Neural cell (in vitro differentiated cells): ENCODE results near the gene SOCS7. TPM values are rescaled to one million over a fixed set of nuclear protein-coding genes. Genes with fewer than 3 reads are reported as not detected.
"Not testable (repeated sequence)": the region's sequence is repeated elsewhere in the genome, so short reads cannot be mapped to it uniquely, and the experiment has no call there.

Experiments
- H2AFZ ChIP-seq: fragments of 200-600, 300-800 bp; sonication (generic), shearing (Covaris generic); 2 replicates; pipeline ENCODE4 v1.6.0; 2014; ENCODE audit warnings: low read depth, mild to moderate bottlenecking, antibody characterized with exemption, low read length, moderate library complexity
- H3F3A ChIP-seq: fragments of 200-600 bp; shearing (Covaris generic); 2 replicates; pipeline ENCODE4 v1.6.1; 2016; ENCODE audit warnings: mild to moderate bottlenecking, moderate library complexity, mixed read lengths, antibody characterized with exemption, low read length; ENCODE audit not compliant: insufficient read depth, poor library complexity, severe bottlenecking
- H3K27ac ChIP-seq: fragments of 200-600, 300-800 bp; sonication (generic), shearing (Covaris generic); 2 replicates; pipeline ENCODE4 v1.5.1; 2014; ENCODE audit warnings: mild to moderate bottlenecking, low read length, moderate library complexity
- H3K27me3 ChIP-seq: fragments of 300-800, 200-600 bp; sonication (generic), shearing (Covaris generic); 2 replicates; pipeline ENCODE4 v1.6.0; 2014; ENCODE audit warnings: mild to moderate bottlenecking, low read depth, low read length, moderate library complexity; ENCODE audit not compliant: insufficient read depth
- H3K36me3 ChIP-seq: fragments of 300-800, 200-600 bp; sonication (generic), shearing (Covaris generic); 2 replicates; pipeline ENCODE4 v1.5.1; 2014; ENCODE audit warnings: mild to moderate bottlenecking, antibody characterized with exemption, low read length, moderate library complexity; ENCODE audit not compliant: insufficient read depth
- H3K4me2 ChIP-seq: fragments of 300-800, 200-600 bp; sonication (generic), shearing (Covaris generic); 2 replicates; pipeline ENCODE4 v1.6.0; 2014; ENCODE audit warnings: mild to moderate bottlenecking, low read length
- H3K4me3 ChIP-seq: fragments of 300-800, 200-600 bp; sonication (generic), shearing (Covaris generic); 2 replicates; pipeline ENCODE4 v1.5.1; 2014; ENCODE audit warnings: mild to moderate bottlenecking, low read length, moderate library complexity
- H3K79me2 ChIP-seq: fragments of 200-600 bp; shearing (Covaris generic); replicated peaks from 2 replicates; pipeline ENCODE4 v1.6.0; 2014; ENCODE audit warnings: mild to moderate bottlenecking, low read length, moderate library complexity; ENCODE audit not compliant: insufficient read depth
- H3K9ac ChIP-seq: fragments of 300-800, 200-600 bp; sonication (generic), shearing (Covaris generic); 2 replicates; pipeline ENCODE4 v1.6.1; 2016; ENCODE audit warnings: mild to moderate bottlenecking, low read length, mixed read lengths
- H3K9me2 ChIP-seq: fragments of 200-600 bp; shearing (Covaris generic); 2 replicates; pipeline ENCODE4 v1.6.1; 2016; ENCODE audit warnings: mild to moderate bottlenecking, low read length, mixed read lengths; ENCODE audit not compliant: insufficient read depth
- H3K9me3 ChIP-seq: fragments of 200-600, 300-800 bp; sonication (generic), shearing (Covaris generic); 2 replicates; pipeline ENCODE4 v1.6.1; 2016; ENCODE audit warnings: mild to moderate bottlenecking, mixed run types, low read length, moderate library complexity, mixed read lengths
- H4K20me1 ChIP-seq: fragments of 200-600 bp; shearing (Covaris generic); 2 replicates; pipeline ENCODE4 v1.6.1; 2016; ENCODE audit warnings: mild to moderate bottlenecking, mixed run types; ENCODE audit not compliant: insufficient read depth
- EP300 ChIP-seq: fragments of 450-650 bp; conservative IDR thresholded peaks from 2 replicates; pipeline ENCODE4 v1.6.1; 2014; ENCODE audit warnings: antibody characterized with exemption, mild to moderate bottlenecking, moderate library complexity; ENCODE audit not compliant: poor library complexity, severe bottlenecking
- EZH2 ChIP-seq: fragments of 200-600, 300-800 bp; shearing (Covaris generic), sonication (generic); IDR thresholded peaks from 2 replicates; pipeline ENCODE4 v1.6.1; 2014; ENCODE audit warnings: antibody characterized with exemption, low read length, borderline replicate concordance, mild to moderate bottlenecking; ENCODE audit not compliant: insufficient read depth, poor library complexity, severe bottlenecking
- MXI1 ChIP-seq: fragments of 450-650 bp; conservative IDR thresholded peaks from 2 replicates; pipeline ENCODE4 v1.6.1; 2014; ENCODE audit warnings: antibody characterized with exemption, mild to moderate bottlenecking; ENCODE audit not compliant: poor library complexity, severe bottlenecking
- POLR2AphosphoS5 ChIP-seq: IDR thresholded peaks from 2 replicates; pipeline ENCODE4 v1.6.1; 2012
- RAD21 ChIP-seq: fragments of 450-650 bp; conservative IDR thresholded peaks from 2 replicates; pipeline ENCODE4 v1.6.1; 2014; ENCODE audit warnings: antibody characterized with exemption, mild to moderate bottlenecking, moderate library complexity
- SMC3 ChIP-seq: fragments of 450-650 bp; conservative IDR thresholded peaks from 2 replicates; pipeline ENCODE4 v1.6.1; 2014; ENCODE audit warnings: antibody characterized with exemption, mild to moderate bottlenecking, moderate library complexity; ENCODE audit not compliant: poor library complexity
- TAF1 ChIP-seq: IDR thresholded peaks from 2 replicates; pipeline ENCODE4 v1.6.1; 2012; ENCODE audit warnings: low read depth
- polyA plus RNA-seq: library from polyadenylated mRNA; depleted of rRNA; stranded (reverse); fragments of >200 nt; gene quantifications from 2 replicates; pipeline ENCODE4 v1.2.3, GENCODE V29; 2014
- TF ChIP-seq, protein P1 (sequence below): fragments of 450-650 bp; IDR thresholded peaks from 2 replicates; pipeline ENCODE4 v1.5.1; 2014; ENCODE audit warnings: antibody characterized with exemption, mild to moderate bottlenecking, moderate library complexity; ENCODE audit not compliant: poor library complexity, severe bottlenecking
- TF ChIP-seq, protein P2 (sequence below): IDR thresholded peaks from 2 replicates; pipeline ENCODE4 v1.6.1; 2012; ENCODE audit warnings: borderline replicate concordance

Gene SOCS7
- polyA plus RNA-seq, 1 donor from 2014 or later: 23.7 TPM

GRCh38 chr17:38436386-38436785, 84.7 kb downstream of the SOCS7 start:
- Histone ChIP-seq H3K9ac (no peak overlapping the region), H4K20me1 (no peaks in the 10 kb centered on the region), H3K36me3 (no peaks in the 10 kb centered on the region), H2AFZ (no peak overlapping the region), H3K9me3 (no peaks in the 10 kb centered on the region), H3F3A (no peaks in the 10 kb centered on the region), H3K27me3 (no peaks in the 10 kb centered on the region), H3K4me2 (no peak overlapping the region), H3K79me2 (no peaks in the 10 kb centered on the region), H3K27ac (no peak overlapping the region), H3K4me3 (no peak overlapping the region), H3K9me2 (no peaks in the 10 kb centered on the region)
- TF ChIP-seq EZH2 (no peak), POLR2AphosphoS5 (no peak), MXI1 (no peak), EP300 (no peak), SMC3 (no peak), TAF1 (no peak), RAD21 (no peak)
- TF ChIP-seq, protein P1, sequence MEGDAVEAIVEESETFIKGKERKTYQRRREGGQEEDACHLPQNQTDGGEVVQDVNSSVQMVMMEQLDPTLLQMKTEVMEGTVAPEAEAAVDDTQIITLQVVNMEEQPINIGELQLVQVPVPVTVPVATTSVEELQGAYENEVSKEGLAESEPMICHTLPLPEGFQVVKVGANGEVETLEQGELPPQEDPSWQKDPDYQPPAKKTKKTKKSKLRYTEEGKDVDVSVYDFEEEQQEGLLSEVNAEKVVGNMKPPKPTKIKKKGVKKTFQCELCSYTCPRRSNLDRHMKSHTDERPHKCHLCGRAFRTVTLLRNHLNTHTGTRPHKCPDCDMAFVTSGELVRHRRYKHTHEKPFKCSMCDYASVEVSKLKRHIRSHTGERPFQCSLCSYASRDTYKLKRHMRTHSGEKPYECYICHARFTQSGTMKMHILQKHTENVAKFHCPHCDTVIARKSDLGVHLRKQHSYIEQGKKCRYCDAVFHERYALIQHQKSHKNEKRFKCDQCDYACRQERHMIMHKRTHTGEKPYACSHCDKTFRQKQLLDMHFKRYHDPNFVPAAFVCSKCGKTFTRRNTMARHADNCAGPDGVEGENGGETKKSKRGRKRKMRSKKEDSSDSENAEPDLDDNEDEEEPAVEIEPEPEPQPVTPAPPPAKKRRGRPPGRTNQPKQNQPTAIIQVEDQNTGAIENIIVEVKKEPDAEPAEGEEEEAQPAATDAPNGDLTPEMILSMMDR: no peak
- TF ChIP-seq, protein P2, sequence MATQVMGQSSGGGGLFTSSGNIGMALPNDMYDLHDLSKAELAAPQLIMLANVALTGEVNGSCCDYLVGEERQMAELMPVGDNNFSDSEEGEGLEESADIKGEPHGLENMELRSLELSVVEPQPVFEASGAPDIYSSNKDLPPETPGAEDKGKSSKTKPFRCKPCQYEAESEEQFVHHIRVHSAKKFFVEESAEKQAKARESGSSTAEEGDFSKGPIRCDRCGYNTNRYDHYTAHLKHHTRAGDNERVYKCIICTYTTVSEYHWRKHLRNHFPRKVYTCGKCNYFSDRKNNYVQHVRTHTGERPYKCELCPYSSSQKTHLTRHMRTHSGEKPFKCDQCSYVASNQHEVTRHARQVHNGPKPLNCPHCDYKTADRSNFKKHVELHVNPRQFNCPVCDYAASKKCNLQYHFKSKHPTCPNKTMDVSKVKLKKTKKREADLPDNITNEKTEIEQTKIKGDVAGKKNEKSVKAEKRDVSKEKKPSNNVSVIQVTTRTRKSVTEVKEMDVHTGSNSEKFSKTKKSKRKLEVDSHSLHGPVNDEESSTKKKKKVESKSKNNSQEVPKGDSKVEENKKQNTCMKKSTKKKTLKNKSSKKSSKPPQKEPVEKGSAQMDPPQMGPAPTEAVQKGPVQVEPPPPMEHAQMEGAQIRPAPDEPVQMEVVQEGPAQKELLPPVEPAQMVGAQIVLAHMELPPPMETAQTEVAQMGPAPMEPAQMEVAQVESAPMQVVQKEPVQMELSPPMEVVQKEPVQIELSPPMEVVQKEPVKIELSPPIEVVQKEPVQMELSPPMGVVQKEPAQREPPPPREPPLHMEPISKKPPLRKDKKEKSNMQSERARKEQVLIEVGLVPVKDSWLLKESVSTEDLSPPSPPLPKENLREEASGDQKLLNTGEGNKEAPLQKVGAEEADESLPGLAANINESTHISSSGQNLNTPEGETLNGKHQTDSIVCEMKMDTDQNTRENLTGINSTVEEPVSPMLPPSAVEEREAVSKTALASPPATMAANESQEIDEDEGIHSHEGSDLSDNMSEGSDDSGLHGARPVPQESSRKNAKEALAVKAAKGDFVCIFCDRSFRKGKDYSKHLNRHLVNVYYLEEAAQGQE: no peak

GRCh38 chr17:38437313-38437712, 85.7 kb downstream of the SOCS7 start:
- not testable (repeated sequence) for H3K4me2 ChIP-seq, H3K9me2 ChIP-seq, H3F3A ChIP-seq, H2AFZ ChIP-seq, H4K20me1 ChIP-seq, H3K79me2 ChIP-seq, H3K9ac ChIP-seq, H3K27me3 ChIP-seq, H3K27ac ChIP-seq, H3K9me3 ChIP-seq, H3K4me3 ChIP-seq, H3K36me3 ChIP-seq

GRCh38 chr17:38439436-38439835, 87.8 kb downstream of the SOCS7 start:
- TF ChIP-seq POLR2AphosphoS5 (no peak), RAD21 (no peak), TAF1 (no peak), SMC3 (no peak), MXI1 (no peak), EP300 (no peak)
- Histone ChIP-seq H3K79me2 (no peaks in the 10 kb centered on the region), H3K4me3 (no peak overlapping the region), H3K27me3 (no peaks in the 10 kb centered on the region), H3K4me2 (no peak overlapping the region), H3K36me3 (no peaks in the 10 kb centered on the region), H3K9me2 (no peaks in the 10 kb centered on the region), H3K27ac (no peak overlapping the region), H4K20me1 (no peaks in the 10 kb centered on the region), H3K9me3 (no peaks in the 10 kb centered on the region), H2AFZ (no peak overlapping the region), H3K9ac (no peak overlapping the region), H3F3A (no peaks in the 10 kb centered on the region)
